CD4-positive, alpha-beta T cell treated with Interferon alpha-2 for 1 hour (primary cell): ENCODE measurements around the gene GRID1.
A peak's percentile ranks its signal among the peaks of the same experiment; 100 is the strongest.

Source experiments
- DNase-seq, 2 donors: peaks; one replicate each; pipeline ENCODE4 v3.0.0-alpha.2; 2020 to 2022

GRID1 gene

GRCh38 chr10:86368987-86369386 is 2.4 kb upstream of the GRID1 start:
- DNase-seq, result no peak

DNA sequence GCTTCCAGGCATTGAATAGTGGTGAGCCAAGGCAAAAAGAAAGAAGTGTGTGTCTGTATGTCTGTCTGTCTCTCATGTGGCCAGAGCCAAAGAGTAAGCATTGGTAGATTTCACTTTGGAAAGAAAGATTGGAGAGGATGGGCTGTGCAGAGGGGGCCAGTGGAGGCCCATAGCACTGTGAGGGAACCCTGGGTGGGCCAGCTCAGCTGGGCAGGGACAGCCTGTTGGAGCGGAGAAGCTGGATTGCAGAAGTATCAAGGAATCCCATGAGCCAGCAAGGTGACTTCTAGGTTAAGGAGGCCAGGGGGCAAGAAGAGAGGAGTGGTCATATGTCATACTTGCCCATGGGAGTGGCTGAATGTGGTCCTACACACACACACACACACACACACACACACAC is 1.5 kb upstream of the GRID1 start:
- no peak for DNase-seq

DNA sequence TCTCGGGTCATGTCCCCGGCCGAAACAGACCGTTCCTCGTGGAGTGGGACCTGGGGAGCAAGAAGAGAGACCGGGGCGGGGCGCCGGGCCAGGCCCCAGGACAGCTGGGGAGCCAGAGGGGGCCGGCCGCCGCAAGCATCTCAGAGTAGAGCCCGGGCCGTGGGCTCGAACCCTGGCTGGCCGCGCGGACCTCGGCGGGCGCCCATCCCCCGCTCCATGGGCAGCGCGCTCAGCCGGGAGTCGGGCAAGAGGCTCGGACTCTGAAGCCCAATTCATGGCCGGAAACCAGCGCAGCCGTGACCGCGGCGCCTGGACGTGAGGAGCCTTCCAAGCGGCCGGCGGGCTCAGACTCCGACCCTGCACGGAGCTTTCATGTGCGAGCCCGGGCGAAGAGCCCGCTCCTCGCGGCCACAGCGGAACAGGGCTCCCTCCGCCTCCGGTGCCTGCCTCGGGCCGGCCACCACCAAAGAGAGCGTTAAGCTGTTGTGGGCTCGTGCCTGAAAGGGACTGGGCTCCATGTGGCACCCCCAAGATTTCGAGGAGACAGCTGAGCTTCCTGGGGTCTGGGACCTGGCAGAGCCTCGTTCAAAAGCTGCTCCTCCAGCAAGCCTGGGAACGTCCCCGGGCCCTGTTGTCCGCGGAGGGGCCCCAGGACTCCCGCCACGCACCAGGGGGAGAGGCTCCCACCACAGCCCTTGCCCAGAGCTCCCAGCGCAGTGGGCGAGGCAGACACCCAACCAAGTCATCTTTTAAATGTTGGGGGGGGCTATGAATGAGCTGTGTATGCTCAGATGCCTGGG is 757 bp upstream of the GRID1 start:
- DNase-seq, result no peak

- no peak for DNase-seq
Measured at GRCh38 chr10:86366902-86367151, 232 bp upstream of the GRID1 start.

DNA sequence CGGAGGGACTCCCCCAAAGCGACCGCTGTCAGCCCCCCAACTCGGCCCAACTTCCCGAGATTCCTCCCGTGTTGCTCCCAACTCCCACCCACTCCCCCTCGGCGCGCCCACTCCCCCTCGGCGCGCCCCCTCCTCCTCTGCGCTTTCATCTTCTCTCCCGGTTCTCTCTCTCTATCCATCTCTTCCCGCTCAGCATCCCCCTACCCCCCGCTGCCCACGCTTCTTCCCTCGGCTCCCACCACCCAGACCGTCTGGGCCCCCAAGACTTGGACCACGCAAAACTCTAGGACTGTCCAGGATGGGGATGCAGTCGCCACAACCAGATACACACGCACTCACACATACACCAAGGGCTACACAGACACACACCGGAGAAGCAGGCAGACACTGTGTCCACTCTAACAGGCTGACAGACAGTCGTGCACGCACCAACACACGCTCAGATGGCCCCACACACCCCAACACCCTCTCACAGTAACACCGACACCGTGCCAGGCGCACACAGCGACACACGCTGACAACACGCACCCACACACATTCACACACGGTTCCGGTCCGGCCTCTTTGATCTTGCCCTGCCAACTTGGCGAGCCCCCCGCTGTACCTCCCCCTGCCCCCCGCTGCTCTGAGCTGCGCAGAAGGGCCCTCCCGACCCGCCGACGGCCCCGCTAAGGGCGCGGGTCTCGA is 1.1 kb downstream of the GRID1 start:
- DNase-seq, result no peak

DNA sequence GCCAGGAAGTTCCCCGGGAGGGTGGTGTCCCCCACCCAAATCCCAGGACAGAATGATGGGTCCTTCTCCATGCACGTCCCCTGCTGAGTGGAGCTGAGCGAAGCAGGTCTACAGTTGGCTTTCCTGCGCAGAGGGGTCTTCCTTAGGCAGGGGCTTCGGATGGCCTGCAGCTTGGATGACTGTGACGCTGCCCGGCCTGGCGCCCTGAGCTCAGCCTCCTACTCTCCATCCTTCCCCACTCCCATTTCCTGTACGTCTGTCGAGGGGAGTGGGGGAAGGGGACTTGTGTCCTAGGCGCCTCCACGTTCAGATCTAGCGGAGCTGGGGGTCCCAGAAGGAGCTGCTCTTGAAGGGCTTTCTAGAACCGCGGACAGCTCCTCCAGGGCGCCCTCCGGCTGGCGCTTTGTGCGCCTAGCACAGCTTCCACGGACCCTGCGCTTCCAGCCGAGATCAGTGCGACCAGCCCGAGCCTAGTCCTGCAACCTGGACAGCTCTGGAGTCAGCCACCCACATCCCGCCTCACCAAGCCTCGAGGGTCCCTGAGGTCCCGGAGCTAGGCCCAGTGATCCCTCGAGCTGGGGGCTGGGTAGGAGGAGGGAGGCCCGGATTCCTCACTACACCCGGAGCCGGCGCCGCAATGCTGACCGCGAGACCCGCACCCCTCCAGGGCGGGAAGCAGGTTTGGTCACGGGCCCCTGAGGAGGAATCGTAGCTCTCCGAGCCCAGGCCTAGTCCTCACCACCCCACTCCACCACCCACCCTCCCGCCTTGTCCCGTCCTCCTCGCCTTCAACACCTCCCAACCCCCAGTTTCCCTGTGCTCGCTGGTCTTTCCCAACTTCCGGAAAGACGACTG is 1.9 kb downstream of the GRID1 start:
- DNase-seq, result no peak

DNA sequence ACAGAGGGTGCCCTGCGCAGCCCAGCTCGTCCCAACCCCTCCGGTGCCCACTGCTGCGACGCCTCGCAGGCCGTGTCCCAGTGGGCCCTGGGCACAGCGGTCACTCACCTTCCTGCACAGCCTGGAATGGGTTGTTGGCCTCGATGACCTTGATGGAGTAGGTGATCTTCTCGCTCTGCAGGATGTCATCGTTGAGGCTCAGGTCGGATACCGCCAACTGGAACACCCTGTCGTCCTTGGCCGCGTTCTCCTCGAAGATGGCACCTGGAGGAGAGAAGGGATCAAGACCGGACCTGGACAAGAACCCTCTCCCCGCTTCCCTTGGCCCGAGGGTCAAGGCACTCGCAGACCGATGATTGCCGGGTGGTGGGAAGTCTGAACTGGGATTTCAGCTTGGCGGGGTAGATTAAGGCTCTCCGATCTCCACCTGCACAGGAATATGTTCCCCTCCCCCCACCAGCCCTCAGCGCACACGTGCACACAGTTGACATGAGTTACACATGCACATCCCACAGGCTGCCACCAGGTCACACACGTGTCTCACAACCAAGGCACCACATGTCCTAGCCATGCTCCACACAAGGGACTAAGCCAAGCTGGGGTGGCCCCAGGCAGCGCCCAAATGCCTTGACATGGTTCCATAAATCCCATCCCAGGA is 2.6 kb downstream of the GRID1 start:
- no peak for DNase-seq

GRCh38 chr10:86363184-86363832 is 3.3 kb downstream of the GRID1 start:
- no peak for DNase-seq

- no peak for DNase-seq
Measured at GRCh38 chr10:86362586-86363183, 3.9 kb downstream of the GRID1 start.

DNA sequence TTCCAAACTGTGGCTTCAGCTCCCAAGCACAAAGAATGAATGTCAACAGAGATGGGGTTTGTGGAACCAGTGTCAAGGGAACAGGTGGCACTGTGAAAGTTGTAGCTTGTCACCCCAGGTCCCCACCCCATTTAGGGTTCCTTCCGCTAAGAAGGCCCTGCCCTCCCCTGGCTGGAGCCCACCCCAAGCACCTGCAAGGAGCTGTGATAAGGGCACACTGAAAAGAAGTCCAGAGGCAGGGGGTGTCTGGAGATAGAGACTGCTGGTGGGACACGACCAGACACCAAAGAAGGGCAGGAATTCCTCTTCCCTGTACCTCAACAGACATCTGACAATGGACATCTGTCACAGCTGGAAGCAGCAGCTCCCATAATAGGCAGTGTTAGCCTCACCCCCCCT is 4.5 kb downstream of the GRID1 start:
- no peak for DNase-seq

DNA sequence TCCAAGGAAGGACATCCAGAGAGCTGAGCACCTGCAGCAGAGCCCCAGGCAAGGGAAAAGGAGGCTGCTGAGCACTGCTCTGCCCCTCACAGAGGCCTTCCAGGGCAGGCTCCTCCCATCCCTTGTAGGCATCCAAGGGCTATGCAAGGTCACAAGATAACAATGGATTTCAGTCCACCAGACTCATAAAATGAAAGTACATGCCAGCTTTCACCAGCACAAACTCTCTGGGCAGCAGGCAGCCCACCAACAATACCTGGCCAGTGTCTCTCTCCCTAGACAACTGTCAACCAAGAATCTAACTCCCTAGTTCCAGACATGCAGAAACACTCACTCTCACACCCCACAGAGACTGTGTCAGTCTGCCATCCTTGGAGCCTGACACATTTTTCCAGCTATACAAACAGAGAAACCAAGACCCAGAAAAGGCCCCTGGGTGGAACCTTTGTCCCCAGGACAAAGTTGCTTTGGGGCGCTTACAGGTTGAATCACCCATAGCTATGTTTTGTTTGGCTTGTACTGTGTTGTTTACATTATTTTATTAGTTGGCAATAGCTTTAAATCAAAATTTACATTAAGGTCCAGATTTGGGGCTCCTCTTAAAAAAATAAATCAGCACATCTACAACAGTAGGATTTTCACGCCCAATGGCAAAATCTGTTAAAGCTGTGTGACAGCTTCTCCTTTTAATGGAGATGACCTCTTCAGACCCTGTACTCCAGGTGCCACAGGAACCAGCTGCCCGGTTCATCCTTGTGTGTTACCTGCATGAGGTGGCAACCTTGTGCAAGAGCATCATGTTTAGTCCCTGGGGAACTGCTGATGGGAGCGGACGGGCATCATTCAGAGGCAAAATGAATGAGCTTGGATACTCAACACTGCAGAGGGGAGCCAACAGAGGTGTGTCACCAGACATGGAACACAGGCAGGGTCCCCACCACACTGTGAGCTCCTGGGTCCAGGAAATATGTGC is 5.2 kb downstream of the GRID1 start:
- DNase-seq, result no peak

DNA sequence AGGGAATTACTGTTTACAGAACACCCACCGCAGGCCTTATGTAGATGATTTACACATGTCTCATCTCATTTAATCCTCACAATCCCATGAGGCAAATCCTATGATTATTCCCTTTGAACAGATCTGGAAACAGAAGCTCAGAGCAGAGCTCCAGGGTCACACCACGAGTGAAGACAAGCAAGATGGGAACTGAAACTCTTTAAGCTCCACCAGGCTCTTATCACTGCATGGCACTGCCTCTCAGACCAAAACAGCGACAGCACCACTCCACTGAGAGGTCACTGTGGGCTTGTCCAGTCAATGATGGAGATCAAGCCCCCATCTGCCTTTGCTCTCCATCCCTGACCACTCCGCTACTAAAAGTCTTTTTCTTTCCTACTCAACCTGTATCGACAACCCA is 5.9 kb downstream of the GRID1 start:
- DNase-seq, result no peak

DNA sequence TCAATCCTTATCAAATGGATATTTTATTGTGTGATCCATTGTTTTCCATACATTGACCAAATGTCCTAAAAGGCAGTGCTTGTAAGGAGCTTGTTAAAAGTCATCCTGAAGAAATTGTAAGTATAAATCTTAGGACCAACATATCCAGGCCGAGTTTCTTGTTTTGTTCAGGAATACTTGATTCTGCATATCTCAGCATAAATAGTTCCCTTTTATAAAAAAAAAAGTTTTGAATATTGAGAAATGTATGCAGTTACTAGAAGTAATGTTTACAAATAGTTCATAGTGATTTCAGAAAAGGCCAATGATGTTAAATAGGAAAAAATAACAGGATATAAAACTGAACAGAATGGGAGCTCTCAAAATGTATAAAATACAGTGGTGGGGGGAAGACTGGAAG is 6.6 kb downstream of the GRID1 start:
- DNase-seq, result no peak

DNA sequence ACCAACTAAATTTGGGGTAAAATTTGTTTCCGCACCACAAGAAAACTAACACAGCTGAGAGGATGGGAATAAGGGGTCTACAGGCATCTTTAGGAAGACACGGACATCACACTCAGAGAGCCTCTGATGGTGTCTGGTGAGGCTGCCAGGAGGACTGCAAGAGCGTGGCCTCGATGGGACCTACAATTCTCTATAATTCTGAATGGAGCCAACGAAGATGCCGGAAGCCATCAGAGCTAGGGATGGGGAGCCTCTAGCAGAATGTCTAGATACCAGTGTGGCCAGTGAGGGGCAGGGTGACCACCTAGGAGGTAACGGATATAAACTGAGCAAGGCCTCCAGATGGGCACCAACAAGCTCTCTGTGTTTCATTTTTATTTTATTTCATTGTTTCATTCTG is 7.5 kb downstream of the GRID1 start:
- no peak for DNase-seq

DNA sequence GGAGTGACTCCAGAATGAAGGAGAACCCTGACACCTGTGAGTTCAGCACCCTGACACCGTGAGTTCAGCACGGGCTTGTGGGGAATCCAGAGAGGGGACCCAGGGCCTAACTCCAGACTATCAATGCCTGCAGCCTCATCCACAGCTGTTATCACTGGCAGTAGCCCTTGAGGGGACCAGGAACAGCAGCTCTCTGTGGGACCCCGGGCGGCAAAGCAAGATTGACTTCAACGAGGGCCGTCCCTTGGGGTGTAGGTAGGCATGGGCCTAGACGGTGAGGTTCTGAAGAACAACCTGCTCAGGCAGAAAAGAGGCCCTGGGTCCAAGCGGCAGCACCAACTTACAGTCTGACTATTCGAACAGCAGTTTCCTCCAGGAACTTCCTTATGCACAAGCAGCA is 8.9 kb downstream of the GRID1 start:
- no peak for DNase-seq

DNA sequence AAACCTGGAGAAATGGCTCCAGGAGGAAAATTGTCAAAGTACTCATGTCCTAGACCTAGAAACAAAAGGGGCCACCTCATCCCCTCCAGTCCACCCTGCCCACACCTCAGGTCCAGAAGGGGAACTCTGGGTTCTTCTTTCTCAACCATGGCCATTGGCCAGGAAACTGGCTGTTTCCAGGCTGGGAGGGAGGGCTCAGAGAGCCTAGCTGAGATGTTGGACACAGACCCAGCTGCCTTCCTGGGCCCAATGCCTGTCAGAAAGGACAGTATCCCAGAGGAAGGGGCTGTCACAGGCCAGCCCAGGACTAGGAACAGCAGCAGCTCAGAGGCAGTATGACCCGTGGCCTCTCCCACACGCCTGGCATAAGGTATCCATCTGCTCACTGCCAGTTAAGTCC is 9.6 kb downstream of the GRID1 start:
- DNase-seq, result no peak

DNA sequence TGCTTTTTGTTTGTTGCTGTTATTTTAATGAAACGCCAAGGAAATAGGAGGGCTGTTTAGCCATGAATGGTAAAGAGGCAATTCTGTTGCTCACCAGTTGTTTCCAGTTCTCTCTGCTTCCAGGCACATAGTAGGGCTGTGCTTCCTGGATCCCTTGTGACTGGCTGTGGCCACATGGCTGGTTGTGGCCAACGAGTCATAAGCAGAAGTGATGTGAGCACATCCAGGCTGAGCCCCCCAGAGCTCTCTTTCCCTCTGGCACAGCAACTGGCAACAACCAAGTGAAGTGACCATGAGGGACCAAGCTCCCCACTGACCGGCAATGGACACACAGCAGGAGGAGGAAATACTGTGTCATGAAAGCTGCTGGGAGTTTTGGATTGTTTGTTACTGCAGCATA is 10.3 kb downstream of the GRID1 start:
- no peak for DNase-seq

GRCh38 chr10:86355571-86356038 is 11.0 kb downstream of the GRID1 start:
- peak in 1 of 2 donors; percentile 40 for DNase-seq

DNA sequence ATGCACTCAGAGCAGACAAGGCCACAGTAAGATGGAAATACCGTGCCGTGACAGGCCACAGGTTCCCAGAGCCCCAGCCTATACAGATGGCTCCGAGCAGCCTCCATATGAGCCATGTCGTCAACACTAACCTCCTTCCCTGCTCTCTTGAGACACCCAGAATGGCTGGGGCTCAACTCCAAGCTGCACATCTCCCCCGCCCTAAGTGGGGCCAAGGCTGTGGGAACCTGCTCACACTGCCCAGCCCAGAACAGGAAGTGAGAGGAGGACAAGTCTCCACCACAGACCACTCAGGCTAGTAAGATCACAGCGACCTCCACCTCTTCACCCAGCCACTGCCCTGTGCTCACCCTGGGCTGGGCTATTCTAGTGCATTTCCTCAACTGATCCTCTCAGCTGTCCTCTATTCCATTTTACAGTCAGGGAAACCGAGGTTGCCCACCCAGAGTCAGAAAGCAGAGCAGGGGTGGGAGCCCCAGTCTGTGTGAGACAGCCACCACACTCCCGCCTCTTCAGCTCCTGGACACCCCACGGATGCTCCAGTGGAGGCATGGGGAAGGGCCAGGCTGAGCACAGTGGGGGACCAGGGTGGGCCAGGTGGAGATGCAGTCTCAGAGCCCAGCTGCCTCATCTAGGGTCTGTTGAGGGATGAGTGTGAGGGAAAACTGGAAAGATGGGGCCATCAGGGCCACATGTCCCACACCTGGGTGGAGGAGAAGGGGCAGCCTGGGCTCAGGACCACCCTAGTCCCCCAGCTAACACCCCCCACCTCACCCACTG is 11.6 kb downstream of the GRID1 start:
- no peak for DNase-seq
